CD4-positive, alpha-beta T cell treated with Interleukin-15 for 4 hours (primary cell): Measurements from ENCODE around the gene PCNX1.
"Not testable (repeated sequence)": the region's sequence is repeated elsewhere in the genome, so short reads cannot be mapped to it uniquely, and the experiment has no call there.

Source experiments
- DNase-seq: peaks from one replicate; pipeline ENCODE4 v3.0.0-alpha.2; 2020; ENCODE audit warnings: low spot score

The PCNX1 gene

DNA sequence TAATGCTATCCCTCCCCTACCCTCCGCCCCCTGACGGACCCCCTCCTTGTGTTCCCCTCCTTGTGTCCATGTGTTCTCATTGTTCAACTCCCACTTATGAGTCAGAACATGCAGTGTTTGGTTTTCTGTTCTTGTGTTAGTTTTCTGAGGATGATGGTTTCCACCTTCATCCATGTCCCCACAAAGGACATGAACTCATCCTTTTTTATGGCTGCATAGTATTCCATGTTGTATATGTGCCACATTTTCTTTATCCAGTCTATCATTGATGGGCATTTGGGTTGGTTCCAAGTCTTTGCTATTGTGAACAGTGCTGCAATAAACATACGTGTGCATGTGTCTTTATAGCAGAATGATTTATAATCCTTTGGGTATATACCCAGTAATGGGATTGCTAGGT, 112.7 kb downstream of the PCNX1 start:
- not testable (repeated sequence) for DNase-seq

DNA sequence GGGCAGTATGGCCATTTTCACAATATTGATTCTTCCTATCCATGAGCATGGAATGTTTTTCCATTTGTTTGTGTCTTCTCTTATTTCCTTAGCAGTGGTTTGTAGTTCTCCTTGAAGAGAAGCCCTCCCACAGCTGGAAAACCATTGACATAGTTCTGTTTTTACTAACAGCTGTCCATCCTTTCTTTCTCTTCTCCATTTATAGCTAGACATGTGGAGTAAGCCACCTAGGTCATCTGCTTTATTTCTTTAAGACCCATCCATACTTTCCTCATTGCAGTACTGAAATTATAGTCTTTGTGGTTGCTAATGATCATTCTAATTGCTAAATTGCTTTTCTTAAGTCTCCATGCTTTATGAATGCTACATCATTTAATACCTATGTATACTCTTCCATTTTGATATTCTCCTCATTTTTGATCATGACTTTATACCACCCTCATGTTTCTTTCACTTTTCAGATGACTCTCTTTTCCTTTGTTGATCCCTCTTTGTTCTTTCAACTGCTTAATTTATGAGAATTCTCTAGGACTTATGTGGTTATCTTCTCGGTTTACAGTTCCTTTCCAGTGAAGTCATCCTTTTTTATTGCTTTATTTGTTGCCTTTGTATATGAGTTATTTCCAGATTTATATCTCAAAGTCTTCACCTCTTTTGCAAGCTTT, 114.2 kb downstream of the PCNX1 start:
- DNase-seq = no peak

DNA sequence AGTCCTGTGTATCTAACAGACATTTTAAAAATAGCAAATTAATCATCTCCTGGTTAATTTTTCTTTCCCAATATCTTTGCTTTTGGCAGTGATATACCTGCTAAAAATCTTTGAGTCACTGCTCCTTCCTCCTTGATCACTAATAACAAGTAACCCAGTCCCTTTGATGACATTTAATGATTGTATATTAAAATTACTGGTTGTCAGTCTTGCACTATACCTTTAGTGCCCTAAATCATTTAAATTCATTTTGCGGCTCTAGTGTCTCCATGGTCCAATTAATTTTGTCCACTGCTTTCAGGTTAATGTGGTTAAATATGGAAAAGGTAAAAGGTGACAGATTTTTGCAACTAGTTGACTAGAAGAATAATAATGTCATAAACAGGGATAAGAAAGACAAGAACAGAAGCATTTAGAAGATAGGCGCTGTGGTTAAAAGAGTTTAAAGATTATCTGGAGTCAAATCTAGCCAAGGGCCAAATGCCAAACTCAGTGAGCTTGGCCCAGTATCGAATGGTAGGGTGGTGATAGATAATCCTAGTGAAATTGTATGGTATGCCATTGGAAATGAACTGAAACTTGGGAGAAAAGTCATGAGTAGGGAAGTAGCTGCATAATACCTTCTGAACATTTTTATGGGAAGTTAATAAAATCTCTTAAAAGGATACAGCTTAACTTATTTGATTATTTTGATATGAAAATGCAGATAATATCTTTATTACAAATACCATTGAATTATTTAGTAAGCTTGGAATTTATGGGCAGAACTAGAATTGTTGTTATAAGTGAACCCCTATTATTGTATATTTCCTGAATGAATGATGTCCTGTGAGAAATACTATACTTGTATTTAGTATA, 115.0 kb downstream of the PCNX1 start:
- no peak for DNase-seq

DNA sequence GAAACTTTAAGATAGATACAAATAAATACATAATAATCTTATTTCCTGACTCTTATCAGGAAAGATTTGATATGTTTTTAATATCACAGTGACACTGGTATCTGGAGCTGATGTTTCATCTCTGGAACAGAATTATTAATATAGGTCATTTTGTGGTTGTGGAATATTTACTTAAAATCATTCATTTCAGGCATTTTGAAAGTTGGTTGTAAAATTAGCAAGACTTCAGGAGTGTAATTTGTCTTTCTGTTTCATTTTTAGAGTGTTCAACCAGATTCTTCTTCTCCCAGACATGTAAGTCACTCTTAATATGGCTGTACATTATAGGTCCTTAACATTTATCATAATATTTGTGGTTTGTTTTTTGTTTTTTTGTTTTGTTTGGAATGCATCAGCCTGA, 115.7 kb downstream of the PCNX1 start:
- no peak for DNase-seq

DNA sequence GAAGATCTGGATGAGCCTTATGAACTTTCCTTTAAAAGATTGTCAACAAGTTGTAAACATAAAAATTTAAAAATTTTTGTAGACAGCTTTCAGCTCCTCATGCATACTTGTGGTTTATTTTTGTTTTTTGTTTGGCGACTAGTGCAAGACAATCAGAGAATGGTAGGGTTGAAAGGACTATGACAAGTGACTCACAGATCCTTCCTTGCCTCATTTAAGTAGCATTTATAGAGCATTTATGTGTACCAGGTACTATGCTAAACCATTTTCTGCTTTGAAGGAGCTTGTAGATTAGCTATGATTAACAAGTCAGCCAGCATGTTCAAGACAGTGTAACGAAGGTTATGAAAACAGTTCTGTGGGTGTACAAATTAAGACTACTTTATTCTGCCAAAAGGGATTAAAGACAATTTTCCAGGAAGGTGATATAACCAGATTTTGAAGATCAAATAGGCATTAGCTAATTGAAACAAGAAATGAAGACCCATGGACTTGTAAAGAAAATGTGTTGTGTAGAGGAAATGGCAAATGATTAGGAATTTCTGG, 122.0 kb downstream of the PCNX1 start:
- DNase-seq = no peak

DNA sequence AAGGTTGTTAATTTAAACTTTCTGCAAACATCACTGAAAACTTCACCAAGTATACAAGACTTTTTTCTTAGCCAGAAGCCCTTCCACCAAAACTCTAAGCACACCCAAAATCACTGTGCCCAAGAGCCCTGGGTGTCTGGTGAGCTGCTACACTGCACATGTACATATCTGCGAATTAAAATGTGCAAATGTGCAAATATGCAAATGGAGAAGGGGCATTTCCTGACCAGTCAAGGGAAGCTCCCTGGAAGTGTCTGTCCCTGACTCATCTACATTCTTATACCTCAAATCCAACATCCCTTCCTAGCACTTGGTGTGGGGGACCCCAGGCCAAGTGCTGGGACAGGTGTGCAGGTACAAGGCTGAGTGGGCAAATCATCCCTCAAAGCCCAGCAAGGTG, 123.7 kb downstream of the PCNX1 start:
- no peak for DNase-seq

DNA sequence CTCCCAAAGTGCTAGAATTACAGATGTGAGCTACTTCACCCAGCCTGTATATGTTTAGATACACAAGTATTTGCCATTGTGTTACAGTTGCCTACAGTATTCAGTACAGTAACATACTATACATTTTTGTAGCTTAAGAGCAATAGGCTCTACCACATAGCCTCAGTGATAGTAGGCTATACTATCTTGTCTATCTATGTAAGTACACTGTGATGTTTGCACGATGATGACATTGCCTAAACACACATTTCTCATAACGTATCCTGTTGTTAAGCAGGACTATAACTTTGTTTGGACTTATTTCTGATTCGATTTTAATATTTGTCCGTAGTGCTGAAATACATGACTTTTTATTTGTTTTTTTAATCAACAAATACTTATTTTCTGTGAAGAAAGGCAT, 129.2 kb downstream of the PCNX1 start:
- no peak for DNase-seq

DNA sequence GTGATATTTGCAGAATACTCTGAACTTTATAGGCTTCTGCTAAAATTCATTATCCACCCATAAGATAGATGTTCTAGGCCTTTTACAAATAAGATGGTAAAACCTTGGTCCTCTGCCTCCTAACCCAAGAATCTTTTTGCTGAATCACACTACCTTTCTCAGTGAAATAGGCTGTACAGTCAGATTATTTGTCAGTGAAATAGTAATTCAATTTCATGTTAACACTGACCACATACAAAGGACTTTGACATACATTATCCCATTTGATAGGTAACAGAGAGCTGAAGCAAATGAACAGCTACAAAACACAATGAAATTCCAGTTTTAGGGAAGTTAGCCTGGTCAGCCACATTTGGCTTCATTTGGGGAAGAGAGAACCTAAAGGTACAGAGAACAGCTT, 141.1 kb downstream of the PCNX1 start:
- DNase-seq = no peak

DNA sequence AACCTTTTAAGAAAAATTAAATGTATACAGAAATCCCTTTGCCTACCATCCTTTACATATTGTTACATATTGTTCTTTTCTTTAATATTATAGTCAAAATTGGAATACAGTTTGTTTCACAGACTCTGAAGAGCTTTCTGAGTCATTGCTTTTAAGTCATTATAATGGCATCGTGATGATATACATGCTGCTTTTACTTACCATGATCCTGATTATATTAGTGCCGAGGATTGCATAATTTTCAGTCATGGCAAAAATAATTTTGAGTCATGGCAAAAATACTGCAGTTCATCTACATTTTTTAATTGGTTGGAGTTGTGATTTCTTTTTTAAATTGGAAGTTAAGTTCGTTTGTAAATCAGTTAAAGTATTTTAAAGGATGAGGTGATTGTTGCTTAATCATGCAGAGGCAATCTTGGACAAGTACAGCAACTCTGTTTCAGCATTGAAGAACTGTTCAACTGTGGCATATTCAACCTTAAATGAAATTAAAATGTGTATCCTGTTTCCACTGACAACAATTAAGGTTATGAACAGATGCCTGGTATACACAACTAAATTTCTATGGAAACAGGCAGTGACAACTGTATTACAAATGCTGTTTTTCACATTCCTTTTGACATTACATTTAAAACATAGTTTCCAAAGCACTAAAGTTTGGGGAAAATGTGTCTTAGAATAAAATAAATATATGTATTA, 142.3 kb downstream of the PCNX1 start:
- DNase-seq = no peak

DNA sequence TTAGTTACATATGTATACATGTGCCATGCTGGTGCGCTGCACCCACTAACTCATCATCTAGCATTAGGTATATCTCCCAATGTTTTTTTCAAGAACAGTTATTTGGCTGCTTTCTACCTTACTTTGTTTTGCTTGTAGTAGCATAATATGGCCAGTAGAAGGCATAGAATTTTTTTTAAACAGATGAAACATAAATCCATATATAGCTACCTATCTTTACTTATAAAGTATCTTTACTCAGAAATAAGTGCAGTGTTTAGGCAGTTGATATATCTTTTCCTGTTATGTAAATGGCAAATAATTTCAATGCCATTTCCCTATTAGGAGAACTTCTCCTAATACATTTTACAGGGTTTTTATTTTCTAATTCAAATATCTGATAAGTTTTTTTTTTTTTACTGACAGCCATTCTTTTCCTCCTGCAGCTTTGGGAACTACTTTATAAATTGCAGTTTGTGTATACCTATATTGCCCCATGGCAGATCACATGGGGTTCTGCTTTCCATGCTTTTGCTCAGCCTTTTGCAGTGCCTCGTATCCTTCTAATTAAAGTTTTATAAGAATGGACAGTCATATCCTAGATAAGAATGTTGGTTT, 143.1 kb downstream of the PCNX1 start:
- no peak for DNase-seq

DNA sequence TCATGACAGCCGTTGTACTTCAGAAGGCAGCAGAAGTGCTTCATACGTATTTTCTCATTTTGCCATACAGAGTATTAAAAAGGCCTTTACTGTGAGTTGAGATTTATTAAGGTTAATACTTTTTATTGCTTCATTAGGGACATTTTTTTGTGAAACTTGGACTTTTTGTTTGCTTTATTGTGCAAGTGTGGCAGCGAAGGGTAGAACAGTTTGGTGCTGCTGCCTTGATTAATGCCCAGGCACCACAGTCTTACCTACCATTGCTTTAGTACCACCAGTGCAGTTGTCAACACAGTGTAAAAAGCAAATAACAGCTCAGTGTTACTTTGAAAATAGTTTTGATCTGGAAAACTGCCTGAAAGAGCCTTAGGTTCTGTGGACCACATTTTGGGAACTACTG, 147.4 kb downstream of the PCNX1 start:
- no peak for DNase-seq

DNA sequence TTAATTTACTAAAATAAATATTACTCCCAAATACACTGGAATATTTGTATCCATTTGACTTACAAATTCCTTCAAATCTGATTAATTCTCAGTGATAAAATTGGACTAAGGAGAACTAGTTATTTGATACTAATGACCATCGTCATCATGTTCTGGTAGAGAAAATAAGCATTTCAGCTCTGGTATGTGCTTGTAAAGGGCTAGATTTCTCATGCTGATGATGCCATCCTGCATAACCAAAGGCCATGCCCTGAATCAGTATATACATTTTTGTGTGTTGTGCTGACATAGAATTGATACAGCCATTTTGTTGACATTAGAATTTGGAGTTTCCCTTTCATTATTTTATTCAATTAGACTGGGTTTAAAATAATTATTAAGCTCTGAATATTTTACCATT, 148.9 kb downstream of the PCNX1 start:
- no peak for DNase-seq

DNA sequence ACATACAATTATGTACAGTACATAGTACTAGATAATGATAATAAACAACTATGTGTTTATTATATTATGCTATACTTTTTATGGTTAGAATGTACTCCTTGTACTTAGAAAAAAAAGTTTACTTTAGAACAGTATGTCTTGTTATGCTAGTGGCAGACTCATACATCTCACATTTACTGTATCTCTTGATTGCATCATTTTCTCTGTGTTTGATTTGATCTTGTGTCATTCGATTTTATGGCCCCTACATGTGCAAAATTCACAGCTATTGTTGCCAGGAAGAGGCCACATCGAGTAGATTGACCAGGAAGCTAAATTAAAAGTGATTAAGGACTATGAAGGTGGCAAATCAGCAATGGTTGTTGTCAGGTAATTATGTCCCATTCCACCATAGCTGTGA, 153.0 kb downstream of the PCNX1 start:
- no peak for DNase-seq

DNA sequence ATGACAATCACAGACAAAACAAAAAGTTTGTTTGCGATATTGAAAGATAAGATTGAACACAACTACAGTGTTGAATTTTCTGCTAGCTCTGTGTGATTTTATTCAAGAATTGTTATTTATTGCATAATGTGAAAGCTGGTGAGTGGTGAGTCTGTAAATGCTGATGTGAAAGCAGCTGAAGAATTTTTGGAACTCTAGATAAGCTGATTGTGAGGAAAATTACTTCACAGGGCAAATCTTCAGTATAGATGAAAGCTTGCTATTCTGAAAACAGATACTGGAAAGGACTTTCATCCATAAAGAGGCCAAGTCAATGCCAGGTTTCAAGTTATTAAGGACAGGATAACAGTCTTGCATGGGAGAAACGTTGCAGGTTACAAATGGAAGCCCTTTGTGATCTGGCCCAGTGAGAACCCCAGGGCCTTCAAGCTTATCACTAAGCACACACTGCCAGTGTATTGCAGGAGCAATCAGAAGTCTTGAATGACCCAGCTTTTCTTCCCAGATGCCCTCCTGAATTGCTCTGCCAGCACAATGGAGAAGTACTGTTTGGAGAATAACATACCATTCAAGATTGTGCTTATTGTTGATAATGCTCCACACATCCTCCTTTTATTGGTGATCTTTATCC, 153.7 kb downstream of the PCNX1 start:
- DNase-seq = no peak

DNA sequence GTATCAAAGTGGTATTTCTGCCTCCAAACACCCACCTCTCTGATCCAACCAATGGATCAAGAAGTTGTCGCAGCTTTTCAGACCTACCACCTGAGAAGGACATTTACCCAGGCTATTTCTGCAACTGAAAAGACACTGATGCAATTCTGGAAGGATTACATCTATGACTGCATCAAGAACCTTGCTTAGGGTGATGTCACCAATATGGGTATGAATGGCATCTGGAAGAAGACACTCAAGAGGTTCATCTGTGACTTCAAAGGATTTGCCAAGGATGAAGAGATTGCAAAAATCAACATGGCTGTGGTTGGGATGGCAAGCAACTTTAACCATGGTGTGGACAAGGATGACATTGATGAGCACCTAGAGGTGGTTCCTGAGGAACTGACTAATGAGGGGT, 154.2 kb downstream of the PCNX1 start:
- no peak for DNase-seq

DNA sequence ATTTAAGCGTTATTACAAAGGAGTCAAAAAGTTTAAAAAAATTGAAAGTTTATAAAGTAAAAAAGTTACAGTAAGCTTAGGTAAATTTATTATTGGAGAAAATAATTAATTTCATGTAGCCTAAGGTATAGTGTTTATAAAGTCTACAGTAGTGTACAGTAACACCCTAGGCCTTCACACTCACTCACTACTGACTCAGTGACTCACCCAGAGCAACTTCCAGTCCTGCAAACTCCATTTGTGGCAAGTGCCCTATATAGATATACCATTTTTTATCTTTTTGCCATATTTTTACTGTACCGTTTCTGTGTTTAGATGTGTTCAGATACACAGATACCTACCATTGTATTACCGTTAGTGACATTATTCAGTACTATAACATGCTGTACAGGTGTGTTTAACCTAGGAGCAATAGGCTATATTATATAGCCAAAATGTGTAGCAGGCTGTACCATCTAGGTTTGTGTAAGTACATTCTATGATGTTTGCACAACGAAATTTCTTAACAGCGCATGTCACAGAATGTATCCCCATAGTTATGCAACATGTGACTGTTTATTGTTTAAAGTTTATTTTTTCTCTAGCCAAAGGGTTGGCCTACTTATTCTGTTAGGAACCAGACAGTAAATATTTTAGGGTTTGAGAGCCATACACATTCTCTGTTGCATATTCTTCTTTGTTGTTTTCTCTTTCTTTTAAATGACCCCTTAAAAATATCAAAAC, 155.5 kb downstream of the PCNX1 start:
- no peak for DNase-seq

DNA sequence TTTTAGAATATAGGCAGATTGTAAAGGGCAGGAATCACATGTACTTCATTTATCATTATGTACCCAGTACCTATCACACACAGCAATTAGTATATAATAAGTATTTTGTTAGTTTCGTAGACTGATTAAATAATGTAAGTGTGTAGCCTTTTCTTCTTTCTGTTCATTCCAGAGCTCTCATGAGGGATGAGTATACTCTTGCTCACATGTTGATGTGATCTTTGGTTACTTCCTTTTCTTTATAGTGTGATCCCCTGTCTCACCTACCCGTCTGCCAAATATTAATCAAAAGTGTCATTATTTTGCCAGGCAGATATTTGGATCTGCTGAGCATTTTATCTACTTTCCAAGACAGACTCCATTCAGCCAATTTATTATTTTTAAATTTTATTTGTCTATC, 156.1 kb downstream of the PCNX1 start:
- no peak for DNase-seq

DNA sequence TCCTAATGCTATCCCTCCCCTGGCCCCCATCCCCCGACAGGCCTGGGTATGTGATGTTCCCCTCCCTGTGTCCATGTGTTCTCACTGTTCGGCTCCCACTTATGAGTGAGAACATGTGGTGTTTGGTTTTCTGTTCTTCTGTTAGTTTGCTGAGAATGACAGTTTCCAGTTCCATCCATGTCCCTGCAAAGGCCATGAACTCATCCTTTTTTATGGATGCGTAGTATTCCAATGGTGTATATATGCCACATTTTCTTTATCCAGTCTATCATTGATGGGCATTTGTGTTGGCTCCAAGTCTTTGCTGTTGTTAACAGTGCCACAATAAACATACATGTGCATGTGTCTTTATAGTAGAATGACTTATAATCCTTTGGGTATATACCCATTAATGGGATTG, 157.5 kb downstream of the PCNX1 start:
- not testable (repeated sequence) for DNase-seq

DNA sequence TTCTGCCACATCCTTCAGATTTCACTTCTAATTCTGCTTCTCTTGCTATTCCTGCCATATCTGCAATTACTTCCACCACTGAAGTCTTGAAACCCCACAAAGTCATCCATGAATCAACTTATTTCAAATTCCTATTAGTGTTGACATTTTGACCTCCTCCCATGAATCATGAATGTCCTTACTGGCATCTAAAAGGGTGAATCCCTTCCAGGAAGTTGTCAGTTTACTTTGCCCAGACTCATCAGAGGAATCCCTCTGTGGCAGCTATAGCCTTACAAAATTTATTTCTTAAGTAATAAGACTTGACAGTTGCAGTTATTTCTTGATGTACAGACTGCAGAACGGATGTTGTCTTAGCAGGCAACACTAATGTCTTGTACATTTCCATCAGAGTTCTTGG, 162.9 kb downstream of the PCNX1 start:
- DNase-seq = no peak

DNA sequence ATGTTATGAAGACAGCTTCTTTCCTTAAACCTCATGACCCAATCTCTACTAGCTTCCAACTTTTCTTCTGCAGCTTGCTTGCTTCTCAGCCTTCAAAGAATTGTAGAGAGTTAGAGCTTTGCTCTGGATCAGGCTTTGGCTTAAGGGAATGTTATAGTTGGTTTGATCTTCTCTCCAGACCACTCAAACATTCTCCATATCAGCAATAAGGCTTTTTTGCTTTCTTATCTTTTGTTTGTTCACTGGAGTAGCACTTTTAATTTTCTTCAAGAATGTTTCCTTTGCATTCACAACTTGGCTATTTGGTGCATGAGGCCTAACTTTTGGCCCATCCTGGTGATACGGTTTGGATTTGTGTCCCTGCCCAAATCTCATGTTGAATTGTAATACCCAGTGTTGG, 163.8 kb downstream of the PCNX1 start:
- no peak for DNase-seq

DNA sequence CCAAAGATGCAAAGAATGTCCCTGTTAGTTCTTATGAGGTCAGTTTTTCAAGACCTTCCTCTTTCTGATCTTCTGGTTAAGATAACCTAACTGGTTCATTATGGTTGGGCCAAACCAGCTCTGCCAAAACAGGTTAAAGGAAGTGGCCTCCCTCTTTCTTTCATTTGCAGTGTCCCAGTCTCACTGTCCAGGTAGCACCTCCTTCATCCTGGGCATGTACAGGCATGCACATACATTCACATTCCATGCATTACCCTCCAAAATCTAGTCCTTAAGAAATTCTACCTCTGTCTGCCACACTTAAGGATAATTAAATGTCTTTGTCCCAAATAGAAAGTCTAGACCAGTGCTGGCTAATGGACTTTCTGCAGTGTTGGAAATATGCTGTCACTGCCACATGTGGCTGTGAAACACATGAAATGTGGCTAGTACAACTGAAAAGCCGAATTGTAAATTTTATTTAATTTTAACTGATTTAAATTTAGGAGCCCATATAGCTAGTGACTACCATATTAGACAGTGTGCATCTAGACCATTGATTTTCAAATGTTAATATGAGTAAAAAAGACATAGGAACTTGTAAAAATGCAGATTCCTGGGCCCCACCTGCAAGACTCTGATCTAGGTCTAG, 169.3 kb downstream of the PCNX1 start:
- DNase-seq = no peak
